ENCODE data around the gene SLC13A3. TPM values are rescaled to one million over a fixed set of nuclear protein-coding genes. Genes with fewer than 3 reads are reported as not detected.

The SLC13A3 gene
- polyA plus RNA-seq, 2 donors, result 0.22 to 0.45 TPM

DNA sequence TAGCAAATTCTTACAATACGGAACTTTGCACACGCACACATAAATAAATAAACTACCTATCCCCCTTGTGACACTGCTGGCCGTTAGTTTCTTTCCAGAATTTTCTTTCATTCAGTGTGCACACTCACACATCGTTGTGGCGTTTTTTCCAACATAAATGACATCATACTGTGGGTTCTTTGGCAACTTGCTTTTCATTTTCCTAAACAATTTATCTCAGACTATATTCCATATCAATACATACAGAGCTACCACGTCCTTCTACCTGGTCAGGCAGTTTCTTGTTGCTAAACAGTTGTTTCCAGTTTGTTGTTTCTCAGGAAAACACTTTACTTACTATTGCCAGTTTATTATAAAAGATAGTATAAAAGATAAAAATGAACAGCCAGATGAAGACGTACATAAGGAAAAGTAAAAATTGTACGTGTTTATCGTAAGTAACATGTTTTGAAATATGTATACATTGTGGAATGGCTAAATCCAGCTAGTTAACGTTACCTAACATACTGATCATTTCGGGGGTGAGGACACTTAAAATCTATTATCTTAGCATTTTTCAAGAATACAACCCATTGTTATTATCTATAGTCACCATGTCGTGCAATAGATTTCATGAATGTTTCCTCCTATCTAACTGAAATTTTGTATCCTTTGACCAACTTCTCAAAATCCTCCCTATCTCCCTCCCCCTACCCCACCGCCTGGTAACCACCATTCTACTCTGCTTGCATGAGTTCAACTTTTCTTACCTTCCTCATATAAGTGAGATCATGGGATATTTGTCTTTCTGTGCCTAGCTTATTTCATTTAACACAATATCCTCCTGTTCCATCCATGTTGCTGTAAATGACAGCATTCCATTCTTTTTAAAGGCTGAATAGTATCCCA, 39.2 kb upstream of the SLC13A3 start:
- 53 to 58% methylated on average over 13 of the region's 13 CpGs for WGBS, 2 donors
- H3K4me1 ChIP-seq (ENCODE audit: control insufficient read depth in 2 of 2, insufficient read depth in 2 of 2, low read length in 1 of 2), result peaks cover 0 to 2% of the 10 kb centered on the region in 2 donors
- peak overlapping the region in 1 of 2 donors; percentile 92 for H3K27ac ChIP-seq (ENCODE audit: low read depth in 2 of 2, low read length in 1 of 2)
- H3K4me3 ChIP-seq (ENCODE audit: low read depth in 1 of 2, low read length in 2 of 2), result peak overlapping the region in 1 of 2 donors; percentile 90
- H3K27me3 ChIP-seq (ENCODE audit: control insufficient read depth in 1 of 2, insufficient read depth in 2 of 2, low read length in 2 of 2), result no peaks in the 10 kb centered on the region
- no peaks in the 10 kb centered on the region for H3K9me3 ChIP-seq (ENCODE audit: control insufficient read depth in 2 of 2, insufficient read depth in 1 of 2, low read depth in 1 of 2, low read length in 1 of 2)
- no peaks in the 10 kb centered on the region for H3K36me3 ChIP-seq (ENCODE audit: control insufficient read depth in 2 of 2, insufficient read depth in 2 of 2, low read length in 1 of 2)

DNA sequence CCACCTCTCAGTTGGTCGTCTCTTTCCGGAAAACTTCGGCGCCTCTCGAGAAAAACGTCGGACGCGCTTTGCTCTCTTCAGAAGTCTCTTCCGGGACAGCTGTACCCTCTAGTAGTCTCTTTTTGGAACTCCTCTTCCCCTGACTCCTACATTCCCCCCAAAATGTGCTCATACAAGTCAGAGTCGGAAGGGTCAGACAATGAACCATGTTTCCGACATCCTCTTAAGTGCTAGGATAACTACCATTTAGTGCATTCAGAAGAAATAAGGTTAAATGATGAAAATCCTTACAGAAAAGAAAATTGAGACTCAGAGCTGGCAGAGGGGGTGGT, 38.5 kb upstream of the SLC13A3 start:
- Histone ChIP-seq H3K27ac (ENCODE audit: low read depth in 2 of 2, low read length in 1 of 2) (peak overlapping the region; percentile 92 to 99), H3K9me3 (ENCODE audit: control insufficient read depth in 2 of 2, insufficient read depth in 1 of 2, low read depth in 1 of 2, low read length in 1 of 2) (no peaks in the 10 kb centered on the region), H3K27me3 (ENCODE audit: control insufficient read depth in 1 of 2, insufficient read depth in 2 of 2, low read length in 2 of 2) (no peaks in the 10 kb centered on the region), H3K4me3 (ENCODE audit: low read depth in 1 of 2, low read length in 2 of 2) (peak overlapping the region; percentile 90 to 93), H3K36me3 (ENCODE audit: control insufficient read depth in 2 of 2, insufficient read depth in 2 of 2, low read length in 1 of 2) (no peaks in the 10 kb centered on the region), H3K4me1 (ENCODE audit: control insufficient read depth in 2 of 2, insufficient read depth in 2 of 2, low read length in 1 of 2) (peaks cover 0 to 2% of the 10 kb centered on the region in 2 donors)
- 0 to 1% methylated on average over 12 of the region's 12 CpGs for WGBS, 2 donors

DNA sequence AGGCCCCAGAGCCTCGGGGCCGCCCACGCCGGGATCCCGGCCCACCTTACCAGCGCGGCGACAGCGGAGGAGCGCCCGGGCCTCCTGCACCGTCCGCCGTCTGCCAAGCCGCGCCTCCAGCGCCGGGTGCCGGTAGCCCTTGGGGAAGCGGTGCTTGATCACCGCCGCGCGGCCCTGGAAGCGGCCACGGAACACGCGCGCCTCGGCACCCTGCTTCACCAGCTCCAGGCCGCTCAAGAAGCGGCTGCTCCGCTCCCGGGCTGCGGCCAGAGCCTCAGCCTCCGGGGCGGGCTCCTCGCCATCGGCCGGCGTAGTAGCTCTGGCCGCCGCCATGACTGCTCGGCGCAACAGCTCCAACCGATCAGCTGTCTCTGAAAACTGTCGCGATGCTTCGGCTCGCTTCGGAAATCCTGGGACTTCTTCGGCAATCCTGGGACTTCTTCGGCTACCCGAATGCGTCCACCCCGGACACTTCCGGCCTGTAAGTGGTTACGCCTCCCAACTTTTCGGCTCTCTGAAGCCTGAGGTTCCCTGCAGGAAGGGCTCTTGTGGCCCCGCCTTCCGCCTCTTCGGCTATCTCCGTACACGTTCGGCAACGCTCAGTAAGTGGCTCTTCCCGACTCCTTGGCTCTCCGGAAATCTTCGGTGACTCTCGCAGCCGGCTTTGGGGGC, 38.0 kb upstream of the SLC13A3 start, which contains the start of gene TP53RK:
TSS of gene TP53RK (minus strand) at position 363 of the 672 bp plus-strand sequence. CDS start at position 333, 30 bp downstream.
- H3K27me3 ChIP-seq (ENCODE audit: control insufficient read depth in 1 of 2, insufficient read depth in 2 of 2, low read length in 2 of 2), result no peaks in the 10 kb centered on the region

DNA sequence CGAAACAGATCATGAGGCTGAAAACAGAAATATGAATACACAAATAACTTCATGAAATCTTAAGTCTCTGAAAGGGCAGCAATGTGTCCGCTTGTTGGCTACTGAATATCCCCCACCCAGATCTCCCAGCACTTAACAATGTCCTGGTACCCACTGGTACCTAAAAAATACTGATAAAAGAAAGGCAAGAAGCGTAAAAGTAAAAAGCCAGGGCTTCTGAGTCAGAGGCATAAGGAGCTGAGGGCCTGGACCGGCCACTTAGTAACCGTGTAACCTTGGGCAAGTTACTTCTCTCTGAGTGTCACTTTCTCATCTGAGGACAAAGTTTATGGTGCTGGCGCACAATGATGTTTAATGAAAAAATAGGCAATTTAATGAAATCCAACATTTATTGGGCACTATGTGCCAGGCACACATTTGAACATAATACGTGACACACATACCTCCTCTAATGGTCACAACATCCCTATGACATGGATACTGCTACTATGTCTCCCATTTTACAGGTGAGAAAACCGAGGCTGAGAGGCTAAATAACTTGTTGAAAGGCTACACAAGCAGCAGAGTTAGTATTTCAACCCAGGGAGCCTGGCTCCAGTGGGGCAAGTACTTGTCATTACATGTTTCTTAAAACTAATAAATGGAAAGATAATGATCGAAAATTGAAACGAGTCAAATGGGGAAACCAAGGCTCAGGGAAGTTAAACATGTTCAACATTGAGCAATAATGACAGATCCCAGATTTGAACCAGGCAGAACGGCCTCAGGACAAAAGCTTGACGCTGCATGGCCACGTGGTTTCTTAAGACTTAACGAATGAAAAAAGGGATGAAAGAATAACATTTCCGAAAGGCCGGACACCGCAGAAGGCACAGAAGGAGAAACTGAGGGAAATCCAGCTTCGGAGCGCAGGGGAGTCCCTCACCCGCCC, 37.2 kb upstream of the SLC13A3 start:
- Histone ChIP-seq H3K4me3 (ENCODE audit: low read depth in 1 of 2, low read length in 2 of 2) (peak overlapping the region; percentile 90 to 93), H3K9me3 (ENCODE audit: control insufficient read depth in 2 of 2, insufficient read depth in 1 of 2, low read depth in 1 of 2, low read length in 1 of 2) (peaks cover 0 to 3% of the 10 kb centered on the region in 2 donors), H3K27me3 (ENCODE audit: control insufficient read depth in 1 of 2, insufficient read depth in 2 of 2, low read length in 2 of 2) (no peaks in the 10 kb centered on the region), H3K27ac (ENCODE audit: low read depth in 2 of 2, low read length in 1 of 2) (peak overlapping the region; percentile 96 to 99), H3K36me3 (ENCODE audit: control insufficient read depth in 2 of 2, insufficient read depth in 2 of 2, low read length in 1 of 2) (no peaks in the 10 kb centered on the region), H3K4me1 (ENCODE audit: control insufficient read depth in 2 of 2, insufficient read depth in 2 of 2, low read length in 1 of 2) (peaks cover 0 to 2% of the 10 kb centered on the region in 2 donors)
- WGBS, 2 donors, result 13 to 14% methylated on average over 20 of the region's 20 CpGs

More for the DNA sequence above, 38.0 kb upstream of the SLC13A3 start, which contains the start of gene TP53RK:
- WGBS, 2 donors, result 0% methylated on average over 71 of the region's 71 CpGs
- peak within 1 kb of the TSS; percentile 96 to 99 for H3K27ac ChIP-seq (ENCODE audit: low read depth in 2 of 2, low read length in 1 of 2)
- H3K9me3 ChIP-seq (ENCODE audit: control insufficient read depth in 2 of 2, insufficient read depth in 1 of 2, low read depth in 1 of 2, low read length in 1 of 2), result no peaks in the 10 kb centered on the region
- no peaks in the 10 kb centered on the region for H3K36me3 ChIP-seq (ENCODE audit: control insufficient read depth in 2 of 2, insufficient read depth in 2 of 2, low read length in 1 of 2)
- H3K4me3 ChIP-seq (ENCODE audit: low read depth in 1 of 2, low read length in 2 of 2), result peak within 1 kb of the TSS; percentile 90 to 93
- H3K4me1 ChIP-seq (ENCODE audit: control insufficient read depth in 2 of 2, insufficient read depth in 2 of 2, low read length in 1 of 2), result peaks cover 0 to 2% of the 10 kb centered on the region in 2 donors

DNA sequence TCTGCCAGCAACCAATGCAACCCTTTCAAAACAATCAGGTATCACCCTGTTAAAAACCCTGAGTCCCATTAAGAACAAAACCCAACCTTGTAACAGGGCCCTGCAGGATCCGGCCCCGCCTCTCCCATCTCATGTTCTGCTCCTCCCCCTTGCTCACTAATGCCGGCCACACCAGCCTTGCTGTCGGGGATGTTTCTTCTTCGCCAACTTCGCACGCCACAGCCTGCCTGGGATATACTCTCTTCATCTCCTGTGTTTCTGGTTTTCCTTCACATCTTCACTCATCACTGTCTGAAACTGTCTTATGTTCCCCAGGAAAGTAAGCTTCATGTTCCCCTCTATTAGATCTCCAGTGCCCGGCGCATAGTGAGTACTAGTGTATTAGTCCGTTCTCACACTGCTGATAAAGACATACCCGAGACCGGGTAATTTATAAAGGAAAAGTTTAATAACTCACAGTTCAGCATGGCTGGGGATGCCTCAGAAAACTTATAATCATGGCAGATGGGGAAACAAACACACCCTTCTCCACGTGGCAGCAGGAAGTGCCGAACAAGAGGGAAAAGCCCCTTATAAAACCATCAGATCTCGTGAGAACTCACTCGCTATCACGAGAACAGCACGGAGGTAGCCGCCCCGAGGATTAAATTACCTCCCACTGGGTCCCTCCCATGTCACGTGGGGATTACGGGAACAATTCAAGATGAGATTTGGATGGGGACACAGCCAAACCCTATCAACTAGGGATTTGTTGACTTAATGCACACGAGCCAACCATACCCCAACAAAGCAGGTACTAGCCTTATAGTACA, 32.9 kb upstream of the SLC13A3 start:
- peak overlapping the region; percentile 7 to 30 for H3K4me3 ChIP-seq (ENCODE audit: low read depth in 1 of 2, low read length in 2 of 2)
- H3K36me3 ChIP-seq (ENCODE audit: control insufficient read depth in 2 of 2, insufficient read depth in 2 of 2, low read length in 1 of 2), result peaks cover 0 to 3% of the 10 kb centered on the region in 2 donors
- peak overlapping the region; percentile 46 to 73 for H3K27ac ChIP-seq (ENCODE audit: low read depth in 2 of 2, low read length in 1 of 2)
- H3K27me3 ChIP-seq (ENCODE audit: control insufficient read depth in 1 of 2, insufficient read depth in 2 of 2, low read length in 2 of 2), result no peaks in the 10 kb centered on the region
- WGBS, 2 donors, result 28 to 34% methylated on average over 23 of the region's 23 CpGs
- peaks cover 0 to 3% of the 10 kb centered on the region in 2 donors for H3K9me3 ChIP-seq (ENCODE audit: control insufficient read depth in 2 of 2, insufficient read depth in 1 of 2, low read depth in 1 of 2, low read length in 1 of 2)
- H3K4me1 ChIP-seq (ENCODE audit: control insufficient read depth in 2 of 2, insufficient read depth in 2 of 2, low read length in 1 of 2), result peaks cover 0 to 2% of the 10 kb centered on the region in 2 donors

DNA sequence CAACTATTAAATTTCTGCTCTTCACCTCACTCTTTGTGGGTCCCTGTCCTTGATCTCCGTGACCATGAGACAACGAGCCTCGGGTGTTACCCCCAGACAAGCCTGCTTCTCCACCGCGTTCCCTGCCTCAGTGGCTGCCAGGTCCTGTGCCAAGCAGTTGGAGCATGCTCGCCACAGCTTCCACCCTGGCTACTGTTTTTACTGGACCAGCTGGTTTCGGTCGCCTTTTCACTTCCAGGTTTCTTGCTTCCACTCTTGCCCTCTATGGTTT, 32.3 kb upstream of the SLC13A3 start:
- peaks cover 0 to 3% of the 10 kb centered on the region in 2 donors for H3K36me3 ChIP-seq (ENCODE audit: control insufficient read depth in 2 of 2, insufficient read depth in 2 of 2, low read length in 1 of 2)
- H3K27me3 ChIP-seq (ENCODE audit: control insufficient read depth in 1 of 2, insufficient read depth in 2 of 2, low read length in 2 of 2), result no peaks in the 10 kb centered on the region
- peak overlapping the region in 1 of 2 donors; percentile 30 for H3K4me3 ChIP-seq (ENCODE audit: low read depth in 1 of 2, low read length in 2 of 2)
- WGBS, 2 donors, result 30 to 41% methylated on average over 8 of the region's 8 CpGs
- H3K4me1 ChIP-seq (ENCODE audit: control insufficient read depth in 2 of 2, insufficient read depth in 2 of 2, low read length in 1 of 2), result peaks cover 0 to 2% of the 10 kb centered on the region in 2 donors
- peaks cover 0 to 3% of the 10 kb centered on the region in 2 donors for H3K9me3 ChIP-seq (ENCODE audit: control insufficient read depth in 2 of 2, insufficient read depth in 1 of 2, low read depth in 1 of 2, low read length in 1 of 2)
- peak overlapping the region; percentile 26 to 73 for H3K27ac ChIP-seq (ENCODE audit: low read depth in 2 of 2, low read length in 1 of 2)

DNA sequence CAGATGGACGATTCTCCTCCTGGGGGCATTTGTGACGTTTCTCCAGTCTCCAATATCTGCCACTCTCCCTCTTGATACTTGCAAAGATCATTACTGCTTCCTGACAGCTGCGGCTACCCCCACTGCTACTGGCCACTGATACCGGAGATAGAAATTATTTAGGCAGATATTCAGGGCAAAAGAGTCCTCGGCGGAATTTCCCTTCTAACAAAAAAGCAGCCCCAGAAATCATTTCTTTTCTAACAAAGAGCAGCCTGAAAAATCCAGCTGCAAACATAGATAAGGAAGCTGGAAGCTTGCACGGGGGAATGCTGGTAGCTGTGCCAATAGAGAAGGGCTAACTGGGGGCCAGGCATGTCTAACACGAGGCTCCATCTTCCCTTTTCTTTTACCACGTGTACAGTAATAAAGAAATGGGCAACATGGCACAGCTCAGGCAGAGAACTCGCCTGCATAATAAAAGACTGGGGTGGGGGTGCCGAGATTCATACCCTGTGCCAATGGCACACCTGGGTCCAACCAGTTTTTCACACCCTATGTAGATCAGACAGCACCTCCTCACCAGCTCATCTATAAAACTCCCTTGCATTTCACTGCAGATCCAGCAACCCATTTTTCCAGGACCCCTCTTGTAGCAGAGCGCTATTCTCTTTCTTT, 31.9 kb upstream of the SLC13A3 start:
- Histone ChIP-seq H3K27me3 (ENCODE audit: control insufficient read depth in 1 of 2, insufficient read depth in 2 of 2, low read length in 2 of 2) (no peaks in the 10 kb centered on the region), H3K4me3 (ENCODE audit: low read depth in 1 of 2, low read length in 2 of 2) (no peak overlapping the region), H3K27ac (ENCODE audit: low read depth in 2 of 2, low read length in 1 of 2) (peak overlapping the region; percentile 26 to 73), H3K9me3 (ENCODE audit: control insufficient read depth in 2 of 2, insufficient read depth in 1 of 2, low read depth in 1 of 2, low read length in 1 of 2) (peaks cover 0 to 3% of the 10 kb centered on the region in 2 donors), H3K4me1 (ENCODE audit: control insufficient read depth in 2 of 2, insufficient read depth in 2 of 2, low read length in 1 of 2) (peaks cover 0 to 2% of the 10 kb centered on the region in 2 donors), H3K36me3 (ENCODE audit: control insufficient read depth in 2 of 2, insufficient read depth in 2 of 2, low read length in 1 of 2) (peaks cover 0 to 3% of the 10 kb centered on the region in 2 donors)
- WGBS, 2 donors, result 35 to 39% methylated on average over 12 of the region's 12 CpGs

DNA sequence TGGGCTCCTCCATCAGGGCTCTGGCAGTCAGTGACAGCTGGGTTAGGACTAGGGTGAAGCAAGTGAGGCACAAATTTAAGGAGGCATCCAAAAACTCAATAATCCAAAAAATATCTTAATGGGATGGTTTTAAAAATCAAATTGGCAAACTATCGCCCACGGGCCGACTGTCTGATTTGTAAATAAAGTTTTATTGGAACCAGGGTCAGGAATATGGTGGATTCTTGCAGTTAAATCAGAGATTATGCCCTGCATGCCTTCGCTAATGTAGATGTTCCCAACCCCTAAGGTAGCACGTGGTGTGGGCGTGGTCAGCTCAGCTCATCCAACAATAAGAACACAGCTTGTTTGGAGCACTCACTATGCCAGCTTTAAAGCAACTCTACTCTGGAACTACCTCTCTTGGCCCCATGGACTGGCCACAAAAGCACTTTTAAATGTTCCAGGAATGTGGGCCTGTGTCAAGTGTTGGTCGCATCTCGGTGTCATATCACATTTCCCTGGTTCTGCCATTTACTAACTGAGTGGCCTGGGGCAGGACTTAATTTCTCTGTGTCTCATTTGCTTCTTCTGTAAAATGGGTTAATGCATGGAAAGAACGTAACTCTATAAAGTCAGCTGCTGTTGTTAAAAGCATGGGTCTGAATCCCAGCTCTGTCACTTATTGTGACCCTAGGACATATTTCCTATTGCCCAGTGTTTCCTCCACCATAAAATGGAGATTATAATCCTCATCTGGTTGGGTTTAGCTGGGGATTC, 31.0 kb upstream of the SLC13A3 start:
- 88 to 90% methylated on average over 9 of the region's 9 CpGs for WGBS, 2 donors
- Histone ChIP-seq H3K27ac (ENCODE audit: low read depth in 2 of 2, low read length in 1 of 2) (no peak overlapping the region), H3K27me3 (ENCODE audit: control insufficient read depth in 1 of 2, insufficient read depth in 2 of 2, low read length in 2 of 2) (no peaks in the 10 kb centered on the region), H3K9me3 (ENCODE audit: control insufficient read depth in 2 of 2, insufficient read depth in 1 of 2, low read depth in 1 of 2, low read length in 1 of 2) (peaks cover 0 to 3% of the 10 kb centered on the region in 2 donors), H3K4me3 (ENCODE audit: low read depth in 1 of 2, low read length in 2 of 2) (no peak overlapping the region), H3K4me1 (ENCODE audit: control insufficient read depth in 2 of 2, insufficient read depth in 2 of 2, low read length in 1 of 2) (peaks cover 0 to 1% of the 10 kb centered on the region in 2 donors), H3K36me3 (ENCODE audit: control insufficient read depth in 2 of 2, insufficient read depth in 2 of 2, low read length in 1 of 2) (peaks cover 0 to 3% of the 10 kb centered on the region in 2 donors)
